Transverse colon (tissue), 4 donors: ENCODE results near the gene ELOVL1. TPM values are rescaled to one million over a fixed set of nuclear protein-coding genes. Genes with fewer than 3 reads are reported as not detected.

Experiments
- DNase-seq: peaks from one replicate; pipeline ENCODE4 v3.0.0-alpha.2; 2019
- H3K27ac ChIP-seq, 4 donors: fragments of 200-600 bp; sonication (generic); 2 replicates each; pipeline ENCODE4 v1.5.1; 2016 to 2018; ENCODE audit warnings: inconsistent platforms in 4 of 4
- H3K27me3 ChIP-seq: fragments of 200-600 bp; sonication (generic); 2 replicates; pipeline ENCODE4 v1.5.1; 2017; ENCODE audit warnings: inconsistent platforms
- H3K36me3 ChIP-seq, 4 donors: fragments of 200-600 bp; sonication (generic); 2 replicates each; pipeline ENCODE4 v1.5.1; 2017 to 2019; ENCODE audit warnings: inconsistent platforms in 4 of 4
- H3K4me1 ChIP-seq, 4 donors: fragments of 200-600 bp; sonication (generic); 2 replicates each; pipeline ENCODE4 v1.5.1; 2017 to 2020; ENCODE audit warnings: inconsistent platforms in 4 of 4
- H3K4me3 ChIP-seq, 4 donors: fragments of 200-600 bp; sonication (generic); 1 replicate in 1 of 4; 2 replicates in 3 of 4; pipeline versions ENCODE4 v1.5.1 to v1.6.1; 2017 to 2019; ENCODE audit warnings: inconsistent platforms in 4 of 4
- H3K9me3 ChIP-seq, 2 donors: fragments of 200-600 bp; sonication (generic); 2 replicates each; pipeline ENCODE4 v1.5.1; 2017 to 2019; ENCODE audit warnings: inconsistent platforms in 2 of 2
- EP300 ChIP-seq: sonication (generic); formaldehyde crosslinking; IDR thresholded peaks from one replicate; pipeline ENCODE4 v1.6.1; 2017; ENCODE audit warnings: antibody characterized with exemption, low read depth
- POLR2A ChIP-seq: fragments of 450-650 bp; IDR thresholded peaks from one replicate; pipeline ENCODE4 v1.6.1; 2016; ENCODE audit warnings: antibody characterized with exemption, mild to moderate bottlenecking, moderate library complexity
- POLR2AphosphoS5 ChIP-seq, 3 donors: sonication (generic); formaldehyde crosslinking; IDR thresholded peaks; one replicate each; pipeline ENCODE4 v1.6.1; 2016; ENCODE audit warnings: antibody characterized with exemption in 3 of 3
- WGBS, 2 donors: methylation state at CpG; one replicate each; pipeline ENCODE4 v1.1.5; 2018; ENCODE audit warnings: low coverage in 1 of 2; 5-methylcytosine and 5-hydroxymethylcytosine counted together
- in situ Hi-C, 4 donors: fragments of 200-750 bp; cut with MboI; loops; one replicate each; pipeline versions ENCODE4 v1.15.0 to v1.15.1; 2017; ENCODE audit warnings: low sequenced_read_pairs in 3 of 4, low pct_ligation_motif_present in 1 of 4, low pct_unique_long_range_greater_than_20kb in 1 of 4
- intact Hi-C: fragments of 100-400 bp; cut with DNase I; formaldehyde crosslinking; loops from one replicate; pipeline ENCODE4 v1.15.1; 2023; ENCODE audit warnings: low total_unique reads
- total RNA-seq, 4 donors: library from RNA; depleted of rRNA; stranded (reverse); fragments of >200 nt; gene quantifications; one replicate each; pipeline ENCODE4 v1.1.0, GENCODE V29; 2016
- TF ChIP-seq, protein P1 (sequence below), 5 experiments: fragments of 200-600 bp in 3 of 5; fragments of 450-650 bp in 2 of 5; sonication (generic) in 3 of 5; IDR thresholded peaks; 1 replicate in 2 of 5; 2 replicates in 3 of 5; pipeline ENCODE4 v1.5.1; 2016 to 2017; ENCODE audit warnings: antibody characterized with exemption in 5 of 5, inconsistent platforms in 3 of 5, mild to moderate bottlenecking in 2 of 5, moderate library complexity in 1 of 5

Gene ELOVL1
- total RNA-seq, 4 donors from 2014 or later, result 58.4 to 114 (median 99.5) TPM

- no peak for DNase-seq
- no peak for TF ChIP-seq EP300
- TF ChIP-seq POLR2A, result no peak
- TF ChIP-seq, protein P1, sequence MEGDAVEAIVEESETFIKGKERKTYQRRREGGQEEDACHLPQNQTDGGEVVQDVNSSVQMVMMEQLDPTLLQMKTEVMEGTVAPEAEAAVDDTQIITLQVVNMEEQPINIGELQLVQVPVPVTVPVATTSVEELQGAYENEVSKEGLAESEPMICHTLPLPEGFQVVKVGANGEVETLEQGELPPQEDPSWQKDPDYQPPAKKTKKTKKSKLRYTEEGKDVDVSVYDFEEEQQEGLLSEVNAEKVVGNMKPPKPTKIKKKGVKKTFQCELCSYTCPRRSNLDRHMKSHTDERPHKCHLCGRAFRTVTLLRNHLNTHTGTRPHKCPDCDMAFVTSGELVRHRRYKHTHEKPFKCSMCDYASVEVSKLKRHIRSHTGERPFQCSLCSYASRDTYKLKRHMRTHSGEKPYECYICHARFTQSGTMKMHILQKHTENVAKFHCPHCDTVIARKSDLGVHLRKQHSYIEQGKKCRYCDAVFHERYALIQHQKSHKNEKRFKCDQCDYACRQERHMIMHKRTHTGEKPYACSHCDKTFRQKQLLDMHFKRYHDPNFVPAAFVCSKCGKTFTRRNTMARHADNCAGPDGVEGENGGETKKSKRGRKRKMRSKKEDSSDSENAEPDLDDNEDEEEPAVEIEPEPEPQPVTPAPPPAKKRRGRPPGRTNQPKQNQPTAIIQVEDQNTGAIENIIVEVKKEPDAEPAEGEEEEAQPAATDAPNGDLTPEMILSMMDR (IDR thresholded peaks at IDR 0.05), result no peak
- no peak for TF ChIP-seq POLR2AphosphoS5 (IDR thresholded peaks at IDR 0.05)
- peak overlapping the region; percentile 93 to 96 (median 94) for H3K27ac ChIP-seq
- in situ Hi-C loops (no loop called here), intact Hi-C loops (no loop called here)
- 15% methylated on average over 6 of the region's 6 CpGs; no CpG with 5 or more reads in 1 of the 2 donors for WGBS, 2 donors
- peak overlapping the region; percentile 56 to 75 (median 70) for H3K4me3 ChIP-seq
- H3K36me3 ChIP-seq, result peaks cover 0 to 16% (median 3%) of the 10 kb centered on the region in 4 donors
- no peaks in the 10 kb centered on the region for H3K27me3 ChIP-seq
- no peaks in the 10 kb centered on the region for H3K9me3 ChIP-seq
- H3K4me1 ChIP-seq, result peaks cover 12 to 37% (median 29%) of the 10 kb centered on the region in 4 donors
These were observed 822 bp upstream of the ELOVL1 start for GRCh38 chr1:43368646-43369020.

GRCh38 chr1:43367026-43367903 lies 546 bp downstream of the ELOVL1 start:
- Histone ChIP-seq H3K27ac (peak overlapping the region; percentile 93 to 96 (median 94)), H3K4me3 (peak overlapping the region; percentile 55 to 75 (median 70)), H3K9me3 (no peaks in the 10 kb centered on the region), H3K27me3 (no peaks in the 10 kb centered on the region), H3K4me1 (peaks cover 12 to 44% (median 26%) of the 10 kb centered on the region in 4 donors), H3K36me3 (peaks cover 0 to 14% (median 6%) of the 10 kb centered on the region in 4 donors)
- peak; percentile 35 for DNase-seq
- 0 to 1% methylated on average over 3 to 45 of the region's 48 CpGs for WGBS, 2 donors
- intact Hi-C loops (no loop called here), in situ Hi-C loops (no loop called here)
- TF ChIP-seq, protein P1 (IDR thresholded peaks at IDR 0.05), result no peak
- TF ChIP-seq EP300, result no peak
- TF ChIP-seq POLR2AphosphoS5 (IDR thresholded peaks at IDR 0.05), result peak in 2 of 3 donors; percentile 10
- no peak for TF ChIP-seq POLR2A

GRCh38 chr1:43366601-43367025 lies 1.2 kb downstream of the ELOVL1 start:
- intact Hi-C loops (no loop called here), in situ Hi-C loops (no loop called here)
- H3K36me3 ChIP-seq, result peaks cover 0 to 14% (median 6%) of the 10 kb centered on the region in 4 donors
- WGBS, 2 donors, result 4 to 20% methylated on average over 1 to 5 of the region's 5 CpGs
- no peaks in the 10 kb centered on the region for H3K27me3 ChIP-seq
- no peaks in the 10 kb centered on the region for H3K9me3 ChIP-seq
- DNase-seq, result no peak
- H3K4me1 ChIP-seq, result peaks cover 12 to 44% (median 26%) of the 10 kb centered on the region in 4 donors
- H3K4me3 ChIP-seq, result peak overlapping the region; percentile 55 to 75 (median 70)
- no peak for TF ChIP-seq POLR2A
- no peak for TF ChIP-seq EP300
- TF ChIP-seq, protein P1 (IDR thresholded peaks at IDR 0.05), result no peak
- TF ChIP-seq POLR2AphosphoS5 (IDR thresholded peaks at IDR 0.05), result no peak
- H3K27ac ChIP-seq, result peak overlapping the region; percentile 93 to 96 (median 94)

DNA sequence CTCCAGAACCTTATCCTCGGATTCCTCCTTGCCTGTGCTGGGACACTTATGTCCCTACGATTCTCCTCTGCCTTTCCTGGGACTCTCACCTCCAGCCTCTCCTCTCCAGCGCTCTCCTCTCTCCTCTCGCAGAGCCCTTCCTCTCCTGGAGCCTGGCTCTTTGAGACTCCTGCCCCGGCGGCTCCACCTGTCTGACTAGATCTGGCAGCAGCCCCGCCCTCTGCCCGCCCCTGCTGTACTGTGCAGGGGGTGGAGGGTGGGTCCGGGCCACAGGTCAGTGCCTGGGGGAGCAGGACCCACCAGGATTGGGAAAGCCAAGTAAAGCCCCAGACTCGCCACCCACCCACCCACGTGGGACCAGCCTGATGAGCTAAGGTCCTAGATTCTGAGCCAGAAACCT lies 1.6 kb downstream of the ELOVL1 start:
- H3K27me3 ChIP-seq, result no peaks in the 10 kb centered on the region
- peak; percentile 91 for DNase-seq
- peak overlapping the region; percentile 93 to 96 (median 94) for H3K27ac ChIP-seq
- peaks cover 0 to 14% (median 6%) of the 10 kb centered on the region in 4 donors for H3K36me3 ChIP-seq
- H3K4me3 ChIP-seq, result peak overlapping the region in 2 of 4 donors; percentile 70 to 75
- TF ChIP-seq, protein P1 (IDR thresholded peaks at IDR 0.05), result no peak
- TF ChIP-seq POLR2A (peak; percentile 92), EP300 (no peak), POLR2AphosphoS5 (IDR thresholded peaks at IDR 0.05) (peak; percentile 68 to 90 (median 82))
- intact Hi-C loops, result no loop called here
- in situ Hi-C loops, result no loop called here
- 33 to 60% methylated on average over 1 to 10 of the region's 11 CpGs for WGBS, 2 donors
- peaks cover 12 to 44% (median 27%) of the 10 kb centered on the region in 4 donors for H3K4me1 ChIP-seq
- no peaks in the 10 kb centered on the region for H3K9me3 ChIP-seq
